ENCODE measurements around the gene RNGTT. TPM values are rescaled to one million over a fixed set of nuclear protein-coding genes. Genes with fewer than 3 reads are reported as not detected.

RNGTT gene
- total RNA-seq, 1 donor from 2014 or later: 16.5 TPM

DNA sequence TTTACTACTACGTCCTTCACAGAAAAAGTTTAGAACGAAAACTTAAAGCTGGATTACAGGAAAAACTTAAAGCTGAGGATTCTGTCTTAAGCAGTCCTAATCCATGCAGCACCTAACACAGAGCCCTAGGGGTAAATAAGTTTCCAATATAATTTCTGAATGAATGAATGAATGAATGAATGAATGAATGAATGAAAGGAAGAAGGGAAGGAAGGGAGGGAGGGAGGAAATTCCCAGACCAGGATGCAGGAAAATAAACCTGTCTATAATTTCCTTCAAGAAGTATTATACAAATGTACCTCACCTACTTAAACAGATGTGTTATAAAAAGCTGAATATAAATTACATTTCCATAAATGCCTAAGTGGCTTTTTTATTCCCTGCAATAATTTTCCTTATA, 83.4 kb downstream of the RNGTT start:
- Mint-ChIP-seq H3K36me3 (ENCODE audit: insufficient read depth) (peaks cover 14% of the 10 kb centered on the region), H3K9me3 (ENCODE audit: low read depth) (peaks cover 6% of the 10 kb centered on the region), H3K27me3 (no peaks in the 10 kb centered on the region), H3K4me1 (ENCODE audit: low read depth) (peaks cover 22% of the 10 kb centered on the region), H3K4me3 (ENCODE audit: low read depth) (no peak overlapping the region), H3K27ac (no peak overlapping the region)
- no peak for TF ChIP-seq CTCF (IDR thresholded peaks at IDR 0.05; ENCODE audit: unreplicated experiment)
- no peak for DNase-seq (ENCODE audit: low spot score, unreplicated experiment)

DNA sequence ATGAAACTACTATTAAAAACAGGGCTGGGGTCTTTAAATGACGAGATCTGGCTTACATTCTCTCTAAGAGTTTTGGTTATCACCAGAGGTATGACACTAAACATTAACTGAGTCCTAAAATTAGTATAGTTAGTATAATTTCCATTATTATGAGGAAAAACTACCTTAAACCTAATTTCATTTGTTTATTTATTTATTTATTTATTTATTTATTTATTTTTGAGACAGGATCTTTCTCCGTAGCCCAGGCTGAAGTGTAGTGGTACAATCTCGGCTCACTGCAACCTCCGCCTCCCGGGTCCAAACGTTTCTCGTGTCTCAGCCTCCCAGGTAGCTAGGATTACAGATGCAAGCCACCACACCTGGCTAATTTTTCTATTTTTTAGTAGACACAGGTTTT, 85.5 kb downstream of the RNGTT start:
- Mint-ChIP-seq H3K4me3 (ENCODE audit: low read depth) (no peak overlapping the region), H3K27me3 (no peaks in the 10 kb centered on the region)

GRCh38 chr6:88872962-88873361, 90.5 kb downstream of the RNGTT start:
- TF ChIP-seq CTCF (IDR thresholded peaks at IDR 0.05; ENCODE audit: unreplicated experiment): no peak
- no peak for DNase-seq (ENCODE audit: low spot score, unreplicated experiment)
- no peaks in the 10 kb centered on the region for H3K9me3 Mint-ChIP-seq (ENCODE audit: low read depth)
- H3K27ac Mint-ChIP-seq: peak overlapping the region; percentile 32
- H3K36me3 Mint-ChIP-seq (ENCODE audit: insufficient read depth): no peaks in the 10 kb centered on the region
- H3K4me1 Mint-ChIP-seq (ENCODE audit: low read depth): peaks cover 13% of the 10 kb centered on the region
- no peaks in the 10 kb centered on the region for H3K27me3 Mint-ChIP-seq
- H3K4me3 Mint-ChIP-seq (ENCODE audit: low read depth): no peak overlapping the region

More for the DNA sequence above, 85.5 kb downstream of the RNGTT start:
- TF ChIP-seq CTCF (IDR thresholded peaks at IDR 0.05; ENCODE audit: unreplicated experiment): no peak
- no peak for DNase-seq (ENCODE audit: low spot score, unreplicated experiment)
- peaks cover 28% of the 10 kb centered on the region for H3K4me1 Mint-ChIP-seq (ENCODE audit: low read depth)
- peaks cover under 1% of the 10 kb centered on the region for H3K36me3 Mint-ChIP-seq (ENCODE audit: insufficient read depth)
- no peak overlapping the region for H3K27ac Mint-ChIP-seq
- H3K9me3 Mint-ChIP-seq (ENCODE audit: low read depth): no peaks in the 10 kb centered on the region

DNA sequence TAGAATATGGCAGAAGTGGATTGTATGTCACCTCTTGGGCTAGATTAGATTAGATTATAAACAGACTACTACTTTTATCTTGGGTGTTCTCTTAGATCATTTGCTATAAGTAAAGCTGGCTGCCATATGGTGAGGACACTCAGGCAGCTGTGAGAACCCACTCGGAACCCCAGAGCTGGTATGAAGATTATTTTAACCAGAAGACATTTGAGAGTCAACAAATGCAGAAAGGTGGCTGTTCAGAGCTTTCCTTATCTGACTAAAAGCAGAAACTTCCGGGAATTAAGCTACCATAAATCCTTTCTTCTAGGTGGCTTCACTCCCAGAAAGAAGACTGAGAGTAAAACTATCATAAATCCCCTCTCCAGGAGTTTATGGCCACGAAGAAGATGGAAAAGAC, 91.9 kb downstream of the RNGTT start:
- no peaks in the 10 kb centered on the region for H3K9me3 Mint-ChIP-seq (ENCODE audit: low read depth)
- no peaks in the 10 kb centered on the region for H3K27me3 Mint-ChIP-seq
- TF ChIP-seq CTCF (IDR thresholded peaks at IDR 0.05; ENCODE audit: unreplicated experiment): no peak
- no peak overlapping the region for H3K4me3 Mint-ChIP-seq (ENCODE audit: low read depth)
- H3K4me1 Mint-ChIP-seq (ENCODE audit: low read depth): peaks cover 10% of the 10 kb centered on the region
- H3K27ac Mint-ChIP-seq: no peak overlapping the region
- no peaks in the 10 kb centered on the region for H3K36me3 Mint-ChIP-seq (ENCODE audit: insufficient read depth)
- no peak for DNase-seq (ENCODE audit: low spot score, unreplicated experiment)

DNA sequence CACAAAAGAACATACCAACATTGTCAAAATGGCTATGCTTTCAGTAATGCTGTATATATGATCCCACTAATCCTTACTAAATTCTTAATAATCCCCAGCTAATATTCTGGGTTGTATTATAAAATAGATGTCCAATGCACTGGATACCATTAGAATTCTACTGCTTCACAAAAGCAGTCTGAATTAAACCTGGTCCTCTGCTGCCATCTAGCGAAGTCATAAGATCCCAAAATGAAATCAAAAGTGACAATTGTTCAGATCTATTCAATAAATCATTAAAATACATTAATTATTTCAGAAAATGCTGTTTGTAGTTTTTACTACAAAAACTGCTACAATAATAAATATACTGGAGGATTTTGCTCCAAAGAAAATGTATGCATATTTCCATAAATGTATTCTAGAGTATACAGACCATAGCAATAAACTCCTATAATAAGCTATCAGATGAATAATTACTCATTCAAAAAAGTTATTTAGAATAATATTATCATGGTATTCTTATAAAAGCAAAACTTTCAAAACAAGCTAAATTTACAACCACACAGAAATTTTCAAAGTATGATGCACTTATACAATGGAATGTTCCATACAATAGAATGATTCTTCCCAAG, 92.6 kb downstream of the RNGTT start:
- H3K36me3 Mint-ChIP-seq (ENCODE audit: insufficient read depth): no peaks in the 10 kb centered on the region
- peaks cover 10% of the 10 kb centered on the region for H3K4me1 Mint-ChIP-seq (ENCODE audit: low read depth)
- no peaks in the 10 kb centered on the region for H3K27me3 Mint-ChIP-seq
- no peak overlapping the region for H3K27ac Mint-ChIP-seq
- TF ChIP-seq CTCF (IDR thresholded peaks at IDR 0.05; ENCODE audit: unreplicated experiment): peak; percentile 82
- H3K9me3 Mint-ChIP-seq (ENCODE audit: low read depth): no peaks in the 10 kb centered on the region
- H3K4me3 Mint-ChIP-seq (ENCODE audit: low read depth): no peak overlapping the region
- DNase-seq (ENCODE audit: low spot score, unreplicated experiment): no peak
